Tibial nerve (tissue), 4 donors: ENCODE data around the gene CITED4.

Experiments used
- EP300 ChIP-seq, 2 donors: sonication (generic); formaldehyde crosslinking; IDR thresholded peaks; one replicate each; pipeline ENCODE4 v1.6.1; 2017; ENCODE audit warnings: antibody characterized with exemption in 2 of 2, mild to moderate bottlenecking in 1 of 2
- TF ChIP-seq, protein P1 (sequence below), 5 experiments: fragments of 200-600 bp in 3 of 5; fragments of 450-650 bp in 2 of 5; sonication (generic) in 3 of 5; IDR thresholded peaks; one replicate each; pipeline ENCODE4 v1.5.1; 2016 to 2019; ENCODE audit warnings: antibody characterized with exemption in 5 of 5, mild to moderate bottlenecking in 3 of 5, moderate library complexity in 2 of 5

- TF ChIP-seq, protein P1, sequence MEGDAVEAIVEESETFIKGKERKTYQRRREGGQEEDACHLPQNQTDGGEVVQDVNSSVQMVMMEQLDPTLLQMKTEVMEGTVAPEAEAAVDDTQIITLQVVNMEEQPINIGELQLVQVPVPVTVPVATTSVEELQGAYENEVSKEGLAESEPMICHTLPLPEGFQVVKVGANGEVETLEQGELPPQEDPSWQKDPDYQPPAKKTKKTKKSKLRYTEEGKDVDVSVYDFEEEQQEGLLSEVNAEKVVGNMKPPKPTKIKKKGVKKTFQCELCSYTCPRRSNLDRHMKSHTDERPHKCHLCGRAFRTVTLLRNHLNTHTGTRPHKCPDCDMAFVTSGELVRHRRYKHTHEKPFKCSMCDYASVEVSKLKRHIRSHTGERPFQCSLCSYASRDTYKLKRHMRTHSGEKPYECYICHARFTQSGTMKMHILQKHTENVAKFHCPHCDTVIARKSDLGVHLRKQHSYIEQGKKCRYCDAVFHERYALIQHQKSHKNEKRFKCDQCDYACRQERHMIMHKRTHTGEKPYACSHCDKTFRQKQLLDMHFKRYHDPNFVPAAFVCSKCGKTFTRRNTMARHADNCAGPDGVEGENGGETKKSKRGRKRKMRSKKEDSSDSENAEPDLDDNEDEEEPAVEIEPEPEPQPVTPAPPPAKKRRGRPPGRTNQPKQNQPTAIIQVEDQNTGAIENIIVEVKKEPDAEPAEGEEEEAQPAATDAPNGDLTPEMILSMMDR (IDR thresholded peaks at IDR 0.05) = no peak
- TF ChIP-seq EP300 (IDR thresholded peaks at IDR 0.05) = no peak
Observed at GRCh38 chr1:40841602-40842001, 20.6 kb downstream of the CITED4 start.
